ENCODE measurements around the gene THRAP3.

Gene THRAP3

DNA sequence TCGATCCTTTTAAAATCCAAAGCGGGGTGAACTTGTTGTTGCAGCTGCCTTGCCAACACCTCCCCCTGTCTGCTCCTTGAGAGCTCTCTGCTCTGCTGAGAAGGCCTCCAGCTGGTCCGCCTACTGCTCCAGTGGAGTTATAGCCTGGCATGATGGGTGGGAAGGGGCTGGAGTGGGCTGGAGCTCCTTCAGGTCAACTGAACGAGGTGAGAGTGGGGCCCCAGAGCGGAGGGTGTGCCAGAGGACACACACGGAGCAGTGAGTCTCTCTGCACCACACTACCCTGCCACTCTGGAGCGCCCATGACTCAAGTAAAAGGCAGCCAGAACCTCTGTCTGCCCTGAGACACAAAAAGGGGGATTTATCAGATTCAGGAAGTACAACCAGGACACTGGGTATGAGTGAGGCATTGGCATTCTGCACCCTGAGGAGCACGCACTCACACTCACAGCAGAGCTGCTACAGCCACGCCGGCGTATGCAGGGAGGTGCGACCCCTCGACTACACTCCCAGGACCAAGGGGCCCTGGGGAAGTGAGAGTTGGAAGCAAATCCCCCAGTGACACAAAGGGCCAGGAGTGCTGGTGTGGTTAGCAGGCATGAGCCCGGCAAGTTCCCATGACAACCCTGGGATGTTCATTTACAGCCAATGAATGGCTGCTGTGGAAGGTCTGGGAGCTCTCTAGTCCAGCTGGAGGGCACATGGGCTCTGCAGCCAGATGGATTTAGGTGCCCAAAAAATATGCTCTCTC lies 127.2 kb downstream of the THRAP3 start:
- DNase-seq (ENCODE audit: low read depth in 2 of 2, low spot score in 1 of 2), result no peak

- no peak for DNase-seq (ENCODE audit: low read depth in 2 of 2, low spot score in 1 of 2)
Measured at GRCh38 chr1:36352125-36352909, 128.1 kb downstream of the THRAP3 start.

- no peak for DNase-seq (ENCODE audit: low read depth in 2 of 2, low spot score in 1 of 2)
Measured at GRCh38 chr1:36352910-36353878, 129.0 kb downstream of the THRAP3 start.

- DNase-seq (ENCODE audit: low read depth in 2 of 2, low spot score in 1 of 2), result no peak
Measured at GRCh38 chr1:36354486-36354885, 130.2 kb downstream of the THRAP3 start.

Measured in stimulated activated CD8-positive, alpha-beta memory T cell treated with anti-CD3 and anti-CD28 coated beads, Interleukin-4, amount 100 ng/mL, for 1 hour (primary cell).